ENCODE measurements around the gene FLRT2. TPM values are rescaled to one million over a fixed set of nuclear protein-coding genes. Genes with fewer than 3 reads are reported as not detected.

Gene FLRT2
- total RNA-seq, 1 experiment from 2014 or later: 4.5 TPM

DNA sequence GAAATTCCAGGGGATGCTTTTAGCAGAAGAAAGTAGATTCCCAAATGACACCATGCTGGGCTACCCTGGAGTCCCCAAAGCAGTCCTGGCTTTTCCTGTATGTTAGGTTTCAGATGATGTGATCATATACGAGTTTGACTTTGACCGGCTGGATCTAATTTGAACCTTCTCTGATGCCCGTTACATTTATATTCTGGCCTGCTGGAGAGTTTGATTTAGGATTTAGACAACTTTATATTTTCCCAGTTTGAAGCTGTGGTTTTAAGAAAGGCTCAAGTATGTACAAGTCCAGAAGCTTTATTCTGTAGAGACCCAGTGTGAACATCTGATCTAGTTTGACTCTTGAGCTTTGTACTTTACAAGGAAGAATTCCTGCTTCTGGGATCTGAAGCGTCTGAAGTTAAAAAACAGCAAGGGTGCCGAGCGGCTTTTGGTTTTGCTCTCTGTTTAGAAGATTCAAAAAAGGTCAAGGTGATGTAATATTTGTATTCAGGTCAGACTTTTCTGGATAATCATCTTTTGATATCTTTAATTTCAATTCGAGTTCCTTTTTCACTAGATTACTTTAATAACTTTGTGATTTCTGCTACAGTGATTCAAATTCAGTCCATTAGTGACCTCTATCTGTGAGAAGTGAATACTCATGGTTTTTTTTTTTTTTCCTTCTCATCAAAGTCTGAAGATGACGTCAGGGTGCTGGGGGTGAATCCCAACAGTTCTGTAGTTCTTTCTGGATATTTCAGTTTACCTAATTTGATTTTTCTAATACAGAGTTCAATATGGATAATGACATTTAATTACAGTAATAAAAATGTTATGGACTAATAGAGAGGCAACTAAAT lies 6.3 kb downstream of the FLRT2 start:
- no TSS peak for BruUV-seq (replicated peaks)
- in situ Hi-C loops (cut with HindIII; ENCODE audit: low pct_unique_long_range_greater_than_20kb, low sequenced_read_pairs): no loop called here

GRCh38 chr14:85536833-85537190 lies 6.9 kb downstream of the FLRT2 start:
- no peak for TF ChIP-seq POLR2AphosphoS5 (IDR thresholded peaks at IDR 0.05; ENCODE audit: low read depth, low read length)
- TF ChIP-seq CTCF (IDR thresholded peaks at IDR 0.05): no peak
- no peak for TF ChIP-seq TCF7L2 (IDR thresholded peaks at IDR 0.05; ENCODE audit: low read depth, low read length)
- TF ChIP-seq SIN3A (IDR thresholded peaks at IDR 0.05; ENCODE audit: borderline replicate concordance, insufficient read depth, low read depth, low read length): no peak
- TF ChIP-seq, protein P1, sequence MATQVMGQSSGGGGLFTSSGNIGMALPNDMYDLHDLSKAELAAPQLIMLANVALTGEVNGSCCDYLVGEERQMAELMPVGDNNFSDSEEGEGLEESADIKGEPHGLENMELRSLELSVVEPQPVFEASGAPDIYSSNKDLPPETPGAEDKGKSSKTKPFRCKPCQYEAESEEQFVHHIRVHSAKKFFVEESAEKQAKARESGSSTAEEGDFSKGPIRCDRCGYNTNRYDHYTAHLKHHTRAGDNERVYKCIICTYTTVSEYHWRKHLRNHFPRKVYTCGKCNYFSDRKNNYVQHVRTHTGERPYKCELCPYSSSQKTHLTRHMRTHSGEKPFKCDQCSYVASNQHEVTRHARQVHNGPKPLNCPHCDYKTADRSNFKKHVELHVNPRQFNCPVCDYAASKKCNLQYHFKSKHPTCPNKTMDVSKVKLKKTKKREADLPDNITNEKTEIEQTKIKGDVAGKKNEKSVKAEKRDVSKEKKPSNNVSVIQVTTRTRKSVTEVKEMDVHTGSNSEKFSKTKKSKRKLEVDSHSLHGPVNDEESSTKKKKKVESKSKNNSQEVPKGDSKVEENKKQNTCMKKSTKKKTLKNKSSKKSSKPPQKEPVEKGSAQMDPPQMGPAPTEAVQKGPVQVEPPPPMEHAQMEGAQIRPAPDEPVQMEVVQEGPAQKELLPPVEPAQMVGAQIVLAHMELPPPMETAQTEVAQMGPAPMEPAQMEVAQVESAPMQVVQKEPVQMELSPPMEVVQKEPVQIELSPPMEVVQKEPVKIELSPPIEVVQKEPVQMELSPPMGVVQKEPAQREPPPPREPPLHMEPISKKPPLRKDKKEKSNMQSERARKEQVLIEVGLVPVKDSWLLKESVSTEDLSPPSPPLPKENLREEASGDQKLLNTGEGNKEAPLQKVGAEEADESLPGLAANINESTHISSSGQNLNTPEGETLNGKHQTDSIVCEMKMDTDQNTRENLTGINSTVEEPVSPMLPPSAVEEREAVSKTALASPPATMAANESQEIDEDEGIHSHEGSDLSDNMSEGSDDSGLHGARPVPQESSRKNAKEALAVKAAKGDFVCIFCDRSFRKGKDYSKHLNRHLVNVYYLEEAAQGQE (IDR thresholded peaks at IDR 0.05; ENCODE audit: insufficient read depth in 1 of 2, low read depth in 2 of 2, low read length in 1 of 2): no peak
- H3K9me3 ChIP-seq (ENCODE audit: control insufficient read depth, insufficient read depth, low read depth, low read length): no peaks in the 10 kb centered on the region
- H3K27ac ChIP-seq (ENCODE audit: low read length): no peak overlapping the region
- H3K36me3 ChIP-seq (ENCODE audit: control insufficient read depth, insufficient read depth, low read length): no peaks in the 10 kb centered on the region
- no TSS peak for BruUV-seq (replicated peaks)
- no peak for DNase-seq (ENCODE audit: low read depth, low spot score)
- in situ Hi-C loops (cut with HindIII; ENCODE audit: low pct_unique_long_range_greater_than_20kb, low sequenced_read_pairs): no loop called here
- no peak overlapping the region for H3K4me3 ChIP-seq (ENCODE audit: low read depth in 2 of 2, low read length in 2 of 2)
- CTCF ChIA-PET: interaction anchor here (0.5 kb wide), 1 partner anchor 75 kb away, joined by 4 read pairs; no protein-coding TSS in a partner anchor
- intact Hi-C loops (cut with micrococcal nuclease; ENCODE audit: unreplicated experiment): no loop called here
- no peak for ATAC-seq
- peaks cover 8% of the 10 kb centered on the region for H3K4me1 ChIP-seq (ENCODE audit: control insufficient read depth, insufficient read depth, low read length)
- H3K27me3 ChIP-seq (ENCODE audit: control insufficient read depth, insufficient read depth, low read length): peaks cover 5% of the 10 kb centered on the region
- POLR2A ChIA-PET: no interaction called here

More for the DNA sequence above, 6.3 kb downstream of the FLRT2 start:
- ATAC-seq (no peak), DNase-seq (ENCODE audit: low read depth, low spot score) (no peak)
- TF ChIP-seq CTCF (IDR thresholded peaks at IDR 0.05): peak; percentile 36; the same call in 1 of the 2 replicates
- TF ChIP-seq TCF7L2 (IDR thresholded peaks at IDR 0.05; ENCODE audit: low read depth, low read length): no peak
- H3K27me3 ChIP-seq (ENCODE audit: control insufficient read depth, insufficient read depth, low read length): peaks cover 5% of the 10 kb centered on the region
- H3K4me3 ChIP-seq (ENCODE audit: low read depth in 2 of 2, low read length in 2 of 2): peak overlapping the region in 1 of 2 experiments; percentile 29; a peak in 1 of 4 replicates
- H3K27ac ChIP-seq (ENCODE audit: low read length): no peak overlapping the region
- no peaks in the 10 kb centered on the region for H3K9me3 ChIP-seq (ENCODE audit: control insufficient read depth, insufficient read depth, low read depth, low read length)
- ChIA-PET CTCF (interaction anchor here (0.6 kb wide), 1 partner anchor 508 kb away, joined by 5 read pairs; no protein-coding TSS in a partner anchor), POLR2A (no interaction called here)
- intact Hi-C loops (cut with micrococcal nuclease; ENCODE audit: unreplicated experiment): no loop called here
- H3K4me1 ChIP-seq (ENCODE audit: control insufficient read depth, insufficient read depth, low read length): peaks cover 8% of the 10 kb centered on the region
- H3K36me3 ChIP-seq (ENCODE audit: control insufficient read depth, insufficient read depth, low read length): no peaks in the 10 kb centered on the region
